Keratinocyte (primary cell): ENCODE data around the gene LRBA. TPM values are rescaled to one million over a fixed set of nuclear protein-coding genes. Genes with fewer than 3 reads are reported as not detected.

Source experiments
- DNase-seq: peaks from one replicate; pipeline ENCODE4 v3.0.0-alpha.2; 2011; ENCODE audit warnings: low read depth, missing footprints, low spot score
- FAIRE-seq: peaks from 2 replicates; lab custom pipeline; 2011; peaks lifted over from hg19 to GRCh38; lab: Jason Lieb, UNC
- H2AFZ ChIP-seq: 2 replicates; pipeline ENCODE4 v1.6.0; 2012; ENCODE audit warnings: low read length, control low read depth, inconsistent platforms; ENCODE audit not compliant: control insufficient read depth
- H3K27ac ChIP-seq: 2 replicates; pipeline ENCODE4 v1.5.1; 2011; ENCODE audit warnings: low read length; ENCODE audit not compliant: control insufficient read depth, insufficient read depth
- H3K27me3 ChIP-seq: 3 replicates; pipeline ENCODE4 v1.6.0; 2011; ENCODE audit warnings: low read length; ENCODE audit not compliant: control insufficient read depth, insufficient read depth; ENCODE audit errors: extremely low read depth
- H3K36me3 ChIP-seq, 2 experiments: 2 replicates in 1 of 2; 3 replicates in 1 of 2; pipeline ENCODE4 v1.5.1; 2011; ENCODE audit warnings: low read length in 2 of 2, mild to moderate bottlenecking in 1 of 2; ENCODE audit not compliant: control insufficient read depth in 2 of 2, insufficient read depth in 2 of 2; ENCODE audit errors: extremely low read depth in 1 of 2
- H3K4me1 ChIP-seq: 3 replicates; pipeline ENCODE4 v1.5.1; 2011; ENCODE audit warnings: low read length; ENCODE audit not compliant: control insufficient read depth, insufficient read depth; ENCODE audit errors: extremely low read depth
- H3K4me2 ChIP-seq: 3 replicates; pipeline ENCODE4 v1.6.0; 2011; ENCODE audit warnings: low read depth, low read length; ENCODE audit not compliant: control insufficient read depth, insufficient read depth; ENCODE audit errors: extremely low read depth
- H3K4me3 ChIP-seq, 3 experiments: fragments of 200-600 bp in 1 of 3; sonication (generic) in 1 of 3; 2 replicates in 2 of 3; 3 replicates in 1 of 3; pipeline ENCODE4 v1.5.1; 2011 to 2016; ENCODE audit warnings: low read length in 3 of 3, mild to moderate bottlenecking in 3 of 3, control low read depth in 2 of 3, inconsistent platforms in 1 of 3, low read depth in 1 of 3, mixed read lengths in 1 of 3, mixed run types in 1 of 3, moderate library complexity in 1 of 3; ENCODE audit not compliant: control insufficient read depth in 2 of 3, insufficient read depth in 2 of 3; ENCODE audit errors: extremely low read depth in 1 of 3
- H3K79me2 ChIP-seq: 2 replicates; pipeline ENCODE4 v1.6.0; 2012; ENCODE audit warnings: low read length; ENCODE audit not compliant: control insufficient read depth, insufficient read depth
- H3K9ac ChIP-seq: 3 replicates; pipeline ENCODE4 v1.6.0; 2011; ENCODE audit warnings: low read length; ENCODE audit not compliant: control insufficient read depth, insufficient read depth; ENCODE audit errors: extremely low read depth
- H3K9me1 ChIP-seq: 3 replicates; pipeline ENCODE4 v1.6.0; 2011; ENCODE audit warnings: low read length; ENCODE audit not compliant: control insufficient read depth, insufficient read depth; ENCODE audit errors: extremely low read depth
- H3K9me3 ChIP-seq: 2 replicates; pipeline ENCODE4 v1.5.1; 2012; ENCODE audit warnings: low read depth, low read length; ENCODE audit not compliant: control insufficient read depth
- H4K20me1 ChIP-seq: 3 replicates; pipeline ENCODE4 v1.6.0; 2011; ENCODE audit warnings: low read length; ENCODE audit not compliant: control insufficient read depth, insufficient read depth; ENCODE audit errors: extremely low read depth
- EZH2 ChIP-seq: IDR thresholded peaks from one replicate; pipeline ENCODE4 v1.6.1; 2012; ENCODE audit warnings: inconsistent platforms, mild to moderate bottlenecking, low read length, moderate library complexity
- dilution Hi-C: fragments of 300-500 bp; cut with MboI; formaldehyde crosslinking; loops from one replicate; pipeline ENCODE4 v1.7.0; 2020; ENCODE audit warnings: low sequenced_read_pairs; ENCODE audit not compliant: extremely low pct_ligation_motif_present
- polyA plus RNA-seq, 5 experiments: library from polyadenylated mRNA; depleted of rRNA in 3 of 5; stranded (reverse) in 3 of 5; stranded (forward) in 1 of 5; unstranded in 1 of 5; fragments of >200 nt; gene quantifications; 1 replicate in 1 of 5; 2 replicates in 3 of 5; 3 replicates in 1 of 5; pipeline versions ENCODE4 v1.2.1 to v1.2.3, GENCODE V29; 2011 to 2012; ENCODE audit warnings: missing spikeins in 2 of 5, low read depth in 1 of 5, low replicate concordance in 1 of 5
- small RNA-seq, 3 experiments: library from RNA; depleted of rRNA; stranded (forward); fragments of <200 nt; gene quantifications; one replicate each; pipeline ENCODE3, GENCODE V24; 2012; ENCODE audit warnings: low read depth in 3 of 3, low replicate concordance in 1 of 3; ENCODE audit not compliant: insufficient read length in 3 of 3
- TF ChIP-seq, protein P1 (sequence below), 3 experiments: IDR thresholded peaks in 1 of 3; conservative IDR thresholded peaks in 1 of 3; optimal IDR thresholded peaks in 1 of 3; 2 replicates in 2 of 3; 3 replicates in 1 of 3; pipeline versions ENCODE3 to v1.5.1; 2011; ENCODE audit warnings: low read length in 3 of 3, mild to moderate bottlenecking in 3 of 3, moderate library complexity in 2 of 3, control low read depth in 1 of 3, inconsistent platforms in 1 of 3; ENCODE audit not compliant: insufficient read depth in 2 of 3; ENCODE audit errors: extremely low read depth in 1 of 3

Gene LRBA
- polyA plus RNA-seq, 1 donor (not counting 4 experiments of a cell fraction or from before 2014, with no cell fraction given) = 35.6 TPM

DNA sequence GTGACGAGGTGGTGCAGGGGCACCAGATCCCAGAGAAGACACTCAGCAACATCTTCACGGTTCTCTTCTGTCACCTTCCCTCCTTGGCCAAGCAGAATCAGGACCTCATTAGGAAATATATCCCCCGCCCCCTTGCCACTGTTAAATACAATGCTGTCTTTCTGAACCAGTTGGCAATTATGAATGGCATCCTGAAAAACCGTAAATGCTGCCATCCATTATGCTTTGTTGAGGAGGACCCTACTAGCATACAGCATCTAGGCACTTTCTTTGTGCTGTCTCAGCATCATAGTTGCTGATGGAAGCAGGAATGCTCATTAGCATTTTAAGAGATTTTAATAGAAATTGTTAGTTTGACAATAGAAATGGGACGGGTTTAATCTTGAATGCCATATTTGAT lies 798.4 kb downstream of the LRBA start:
- no peaks in the 10 kb centered on the region for H3K36me3 ChIP-seq
- no peak overlapping the region for H3K4me3 ChIP-seq
- FAIRE-seq = no peak
- peaks cover 23% of the 10 kb centered on the region for H3K4me1 ChIP-seq
- no peak for DNase-seq
- no peak overlapping the region for H3K9ac ChIP-seq
- dilution Hi-C loops = loop anchor here (25.0 kb wide), 1 partner anchor 204 kb away; no protein-coding TSS in a partner anchor
- H4K20me1 ChIP-seq = no peaks in the 10 kb centered on the region
- no peaks in the 10 kb centered on the region for H3K27me3 ChIP-seq
- H3K27ac ChIP-seq = no peak overlapping the region
- TF ChIP-seq EZH2 = no peak
- H3K9me3 ChIP-seq = no peaks in the 10 kb centered on the region
- no peaks in the 10 kb centered on the region for H3K79me2 ChIP-seq
- no peak overlapping the region for H3K4me2 ChIP-seq
- no peaks in the 10 kb centered on the region for H3K9me1 ChIP-seq
- no peak overlapping the region for H2AFZ ChIP-seq

DNA sequence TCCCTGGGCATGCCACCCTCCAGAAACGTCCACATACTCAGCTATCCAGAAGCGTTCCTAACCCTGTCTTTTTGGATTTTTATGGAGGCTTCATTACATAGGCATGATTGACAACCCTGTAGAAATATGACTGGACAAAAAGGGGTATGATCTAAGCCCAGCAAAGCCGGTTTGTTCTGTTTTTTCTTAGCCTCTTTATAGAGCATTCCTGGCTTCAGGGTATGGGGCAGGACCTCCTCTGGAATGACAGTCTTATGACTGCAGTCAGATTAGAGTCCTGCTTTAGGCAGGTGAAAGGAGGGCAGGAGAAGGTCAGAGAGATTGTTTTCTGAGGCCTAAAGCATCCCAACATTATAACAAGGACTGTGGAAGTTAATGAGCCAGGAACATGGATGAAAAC lies 799.5 kb downstream of the LRBA start:
- TF ChIP-seq, protein P1, sequence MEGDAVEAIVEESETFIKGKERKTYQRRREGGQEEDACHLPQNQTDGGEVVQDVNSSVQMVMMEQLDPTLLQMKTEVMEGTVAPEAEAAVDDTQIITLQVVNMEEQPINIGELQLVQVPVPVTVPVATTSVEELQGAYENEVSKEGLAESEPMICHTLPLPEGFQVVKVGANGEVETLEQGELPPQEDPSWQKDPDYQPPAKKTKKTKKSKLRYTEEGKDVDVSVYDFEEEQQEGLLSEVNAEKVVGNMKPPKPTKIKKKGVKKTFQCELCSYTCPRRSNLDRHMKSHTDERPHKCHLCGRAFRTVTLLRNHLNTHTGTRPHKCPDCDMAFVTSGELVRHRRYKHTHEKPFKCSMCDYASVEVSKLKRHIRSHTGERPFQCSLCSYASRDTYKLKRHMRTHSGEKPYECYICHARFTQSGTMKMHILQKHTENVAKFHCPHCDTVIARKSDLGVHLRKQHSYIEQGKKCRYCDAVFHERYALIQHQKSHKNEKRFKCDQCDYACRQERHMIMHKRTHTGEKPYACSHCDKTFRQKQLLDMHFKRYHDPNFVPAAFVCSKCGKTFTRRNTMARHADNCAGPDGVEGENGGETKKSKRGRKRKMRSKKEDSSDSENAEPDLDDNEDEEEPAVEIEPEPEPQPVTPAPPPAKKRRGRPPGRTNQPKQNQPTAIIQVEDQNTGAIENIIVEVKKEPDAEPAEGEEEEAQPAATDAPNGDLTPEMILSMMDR (optimal IDR thresholded peaks at IDR 0.05 in 1 of 3, IDR thresholded peaks at IDR 0.05 in 1 of 3, conservative IDR thresholded peaks at IDR 0.05 in 1 of 3; ENCODE audit: extremely low read depth in 1 of 3, insufficient read depth in 2 of 3, low read length in 3 of 3) = no peak
- no peak for TF ChIP-seq EZH2
- Histone ChIP-seq H3K27ac (no peak overlapping the region), H3K4me3 (no peak overlapping the region), H3K79me2 (no peaks in the 10 kb centered on the region), H3K4me2 (peak overlapping the region; percentile 1), H3K9ac (no peak overlapping the region), H3K4me1 (peaks cover 24% of the 10 kb centered on the region), H3K9me3 (no peaks in the 10 kb centered on the region), H3K9me1 (no peaks in the 10 kb centered on the region), H4K20me1 (no peaks in the 10 kb centered on the region), H3K27me3 (no peaks in the 10 kb centered on the region), H2AFZ (no peak overlapping the region), H3K36me3 (no peaks in the 10 kb centered on the region)
- dilution Hi-C loops = loop anchor here (25.0 kb wide), 1 partner anchor 203 kb away; no protein-coding TSS in a partner anchor
- DNase-seq = no peak
- peak; percentile 41 for FAIRE-seq

Small RNAs within 50 kb of the gene (small RNA-seq; reads per million reads assigned to genes)
- 0 reads per million in 3 experiments for gene RNA5SP168

Other genes with a start within 250 kb of the LRBA start
- gene RPS3A, start 84.3 kb upstream of the LRBA start, polyA plus RNA-seq = 1,896 to 3,377 TPM (median 2,421 TPM) in 3 replicates